Trophoblast cell (in vitro differentiated cells and primary cell): ENCODE measurements around the gene VAMP4.

Source experiments
- DNase-seq, 2 donors: peaks; one replicate each; pipeline ENCODE4 v3.0.0-alpha.2; 2016
- H2AFZ ChIP-seq: 2 replicates; pipeline ENCODE4 v1.6.1; 2013; ENCODE audit warnings: low read length, moderate library complexity, mild to moderate bottlenecking; ENCODE audit not compliant: insufficient read depth, poor library complexity
- H2AK5ac ChIP-seq: 2 replicates; pipeline ENCODE4 v1.6.1; 2013; ENCODE audit warnings: mild to moderate bottlenecking, low read length
- H2BK120ac ChIP-seq: 2 replicates; pipeline ENCODE4 v1.6.1; 2013; ENCODE audit warnings: low read length, mild to moderate bottlenecking, moderate library complexity; ENCODE audit not compliant: insufficient read depth, poor library complexity
- H2BK12ac ChIP-seq: 2 replicates; pipeline ENCODE4 v1.6.1; 2013; ENCODE audit warnings: mild to moderate bottlenecking, low read length, moderate library complexity
- H2BK5ac ChIP-seq: 2 replicates; pipeline ENCODE4 v1.6.1; 2013; ENCODE audit warnings: low read length, low read depth, moderate library complexity, mild to moderate bottlenecking; ENCODE audit not compliant: poor library complexity
- H3K14ac ChIP-seq: 2 replicates; pipeline ENCODE4 v1.6.1; 2013; ENCODE audit warnings: mild to moderate bottlenecking, low read length
- H3K18ac ChIP-seq: 2 replicates; pipeline ENCODE4 v1.6.1; 2013; ENCODE audit warnings: mild to moderate bottlenecking, low read length
- H3K23ac ChIP-seq: 2 replicates; pipeline ENCODE4 v1.6.1; 2013; ENCODE audit warnings: low read length
- H3K27ac ChIP-seq: 2 replicates; pipeline ENCODE4 v1.5.1; 2013; ENCODE audit warnings: low read depth, mild to moderate bottlenecking, inconsistent platforms, low read length, moderate library complexity
- H3K27me3 ChIP-seq: 2 replicates; pipeline ENCODE4 v1.6.1; 2013; ENCODE audit warnings: inconsistent platforms, mild to moderate bottlenecking, low read length, moderate library complexity; ENCODE audit not compliant: insufficient read depth
- H3K36me3 ChIP-seq, 2 experiments: 1 replicate in 1 of 2; 2 replicates in 1 of 2; pipeline ENCODE4 v1.6.1; 2013; ENCODE audit warnings: low read length in 2 of 2, mild to moderate bottlenecking in 2 of 2, moderate library complexity in 1 of 2; ENCODE audit not compliant: insufficient read depth in 2 of 2, control insufficient read depth in 1 of 2
- H3K4ac ChIP-seq: 2 replicates; pipeline ENCODE4 v1.6.1; 2013; ENCODE audit warnings: low read depth, mild to moderate bottlenecking, low read length, moderate library complexity
- H3K4me1 ChIP-seq, 2 experiments: 1 replicate in 1 of 2; 2 replicates in 1 of 2; pipeline ENCODE4 v1.6.1; 2013; ENCODE audit warnings: low read length in 2 of 2, mild to moderate bottlenecking in 2 of 2, moderate library complexity in 1 of 2; ENCODE audit not compliant: insufficient read depth in 2 of 2, control insufficient read depth in 1 of 2
- H3K4me2 ChIP-seq: 2 replicates; pipeline ENCODE4 v1.6.1; 2013; ENCODE audit warnings: inconsistent platforms, mild to moderate bottlenecking, low read length, moderate library complexity
- H3K4me3 ChIP-seq: 2 replicates; pipeline ENCODE4 v1.5.1; 2013; ENCODE audit warnings: mild to moderate bottlenecking, low read depth, low read length, inconsistent platforms
- H3K79me1 ChIP-seq: one replicate; pipeline ENCODE4 v1.6.1; 2013; ENCODE audit warnings: low read length
- H3K79me2 ChIP-seq: 2 replicates; pipeline ENCODE4 v1.6.1; 2013; ENCODE audit warnings: low read length, mild to moderate bottlenecking; ENCODE audit not compliant: control insufficient read depth, insufficient read depth, poor library complexity
- H3K9ac ChIP-seq: 2 replicates; pipeline ENCODE4 v1.6.1; 2013; ENCODE audit warnings: mild to moderate bottlenecking, low read length
- H3K9me3 ChIP-seq: 2 replicates; pipeline ENCODE4 v1.6.1; 2013; ENCODE audit warnings: low read depth, mild to moderate bottlenecking, control low read depth, inconsistent platforms, low read length; ENCODE audit not compliant: insufficient read depth
- H4K12ac ChIP-seq: 2 replicates; pipeline ENCODE4 v1.6.1; 2013; ENCODE audit warnings: low read depth, mild to moderate bottlenecking, low read length, moderate library complexity
- H4K8ac ChIP-seq: 2 replicates; pipeline ENCODE4 v1.6.1; 2013; ENCODE audit warnings: low read depth, mild to moderate bottlenecking, low read length, moderate library complexity
- H4K91ac ChIP-seq: one replicate; pipeline ENCODE4 v1.6.1; 2013; ENCODE audit warnings: low read depth, mild to moderate bottlenecking, low read length, moderate library complexity
- WGBS: extraction: QIAGEN DNeasy Blood & Tissue Kit; methylation state at CpG from one replicate; pipeline ENCODE4 v1.1.7; 2013; ENCODE audit warnings: missing lambda C conversion rate; ENCODE audit not compliant: insufficient read length, insufficient coverage; ENCODE audit errors: extremely low coverage; 5-methylcytosine and 5-hydroxymethylcytosine counted together

VAMP4 gene

DNA sequence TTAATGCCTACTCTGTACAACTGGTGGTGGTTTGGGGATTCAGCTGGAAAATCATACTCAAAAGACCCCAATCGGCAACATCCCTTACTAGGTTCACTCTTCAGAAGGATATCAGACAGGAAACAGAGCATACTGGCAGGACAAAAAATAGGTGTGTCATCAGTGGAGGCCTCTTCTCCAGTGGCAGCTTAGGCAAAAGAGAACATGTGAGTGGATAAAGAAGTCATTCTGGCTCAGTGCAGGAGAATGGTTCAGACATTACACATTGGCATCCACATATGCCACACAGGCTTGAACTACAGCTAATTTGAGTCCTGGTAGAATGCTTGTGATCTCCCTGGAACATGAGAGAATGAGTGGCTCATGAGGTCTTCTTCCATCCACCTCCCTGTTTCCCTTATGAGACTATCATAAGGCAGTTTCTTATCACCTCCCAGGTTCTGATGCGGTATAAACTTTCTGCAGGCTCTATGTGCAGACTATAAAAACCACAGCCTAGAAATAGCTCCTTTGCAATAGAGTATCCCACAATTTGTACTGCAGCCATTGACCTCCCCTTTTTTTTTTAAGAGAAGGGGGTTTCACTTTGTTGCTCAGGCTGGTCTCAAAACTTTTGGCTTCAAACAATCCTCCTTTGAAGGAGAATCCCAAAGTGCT is 24.7 kb downstream of the VAMP4 start:
- no peaks in the 10 kb centered on the region for H3K79me1 ChIP-seq
- H2BK12ac ChIP-seq, result no peak overlapping the region
- H4K8ac ChIP-seq, result no peak overlapping the region
- H3K4me3 ChIP-seq, result no peak overlapping the region
- no peak overlapping the region for H3K18ac ChIP-seq
- no peak overlapping the region for H3K4me2 ChIP-seq
- no peak overlapping the region for H2BK5ac ChIP-seq
- H3K27ac ChIP-seq, result no peak overlapping the region
- no peak overlapping the region for H4K12ac ChIP-seq
- H4K91ac ChIP-seq, result no peak overlapping the region
- H3K4me1 ChIP-seq, result no peaks in the 10 kb centered on the region
- no peak overlapping the region for H3K14ac ChIP-seq
- no peak overlapping the region for H3K4ac ChIP-seq
- H2AFZ ChIP-seq, result no peak overlapping the region
- H3K9me3 ChIP-seq, result no peaks in the 10 kb centered on the region
- H3K79me2 ChIP-seq, result no peaks in the 10 kb centered on the region
- H2BK120ac ChIP-seq, result no peak overlapping the region
- H3K27me3 ChIP-seq, result no peaks in the 10 kb centered on the region
- no peak overlapping the region for H2AK5ac ChIP-seq
- no peaks in the 10 kb centered on the region for H3K36me3 ChIP-seq
- no peak for DNase-seq
- H3K23ac ChIP-seq, result no peak overlapping the region
- no peak overlapping the region for H3K9ac ChIP-seq
- no CpG with 5 or more reads among the region's 2 CpGs for WGBS

DNA sequence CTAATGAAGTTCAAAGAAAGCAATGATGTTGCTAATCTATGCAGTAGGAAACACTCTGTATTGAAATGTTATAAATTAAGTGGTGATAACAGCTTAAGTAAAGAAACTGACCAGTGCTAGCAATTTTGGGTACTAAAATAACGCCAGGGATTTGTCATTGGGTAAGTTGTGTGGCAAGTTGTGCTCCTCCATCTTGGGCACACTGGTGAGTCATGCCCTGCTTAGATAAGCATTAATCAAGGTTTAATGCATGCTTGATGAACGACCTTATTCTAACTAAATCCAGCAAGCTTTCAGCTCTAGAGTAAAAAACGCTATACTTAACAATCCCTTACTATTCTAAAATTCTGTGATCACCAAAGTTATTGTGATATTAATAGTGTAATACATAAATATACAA is 25.2 kb downstream of the VAMP4 start:
- Histone ChIP-seq H3K4me2 (no peak overlapping the region), H2BK120ac (no peak overlapping the region), H2AK5ac (no peak overlapping the region), H2BK12ac (no peak overlapping the region), H4K91ac (no peak overlapping the region), H3K27me3 (no peaks in the 10 kb centered on the region), H3K79me1 (no peaks in the 10 kb centered on the region), H3K9me3 (no peaks in the 10 kb centered on the region), H3K4me3 (no peak overlapping the region), H4K12ac (no peak overlapping the region), H3K4me1 (no peaks in the 10 kb centered on the region), H2BK5ac (no peak overlapping the region), H3K79me2 (no peaks in the 10 kb centered on the region), H2AFZ (no peak overlapping the region), H3K14ac (no peak overlapping the region), H3K18ac (no peak overlapping the region), H4K8ac (no peak overlapping the region), H3K9ac (no peak overlapping the region), H3K4ac (no peak overlapping the region), H3K23ac (no peak overlapping the region), H3K36me3 (no peaks in the 10 kb centered on the region), H3K27ac (no peak overlapping the region)
- WGBS, result no CpG with 5 or more reads among the region's 3 CpGs
- no peak for DNase-seq

DNA sequence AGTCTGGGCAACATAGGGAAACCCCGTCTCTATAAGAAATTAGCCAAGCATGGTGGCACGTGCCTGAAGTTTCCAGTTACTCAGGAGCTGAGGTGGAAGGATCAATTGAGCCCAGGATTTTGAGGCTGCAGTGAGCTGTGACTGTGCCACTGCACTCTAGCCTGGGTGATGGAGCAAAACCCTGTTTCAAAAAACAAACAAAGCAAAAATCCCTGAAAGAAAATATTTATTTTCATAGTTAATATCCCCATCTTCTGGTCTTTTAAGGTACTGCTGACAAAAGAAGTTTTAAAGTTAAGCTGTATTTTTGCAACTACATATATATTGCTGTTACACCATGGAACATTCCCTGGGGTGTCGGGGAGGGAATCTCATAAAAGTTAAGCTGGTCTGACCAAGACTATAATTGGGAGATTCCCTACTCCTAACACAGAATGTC is 26.0 kb downstream of the VAMP4 start:
- no peak overlapping the region for H4K8ac ChIP-seq
- no peak overlapping the region for H3K27ac ChIP-seq
- no peak overlapping the region for H2BK5ac ChIP-seq
- no peaks in the 10 kb centered on the region for H3K9me3 ChIP-seq
- no peak overlapping the region for H3K23ac ChIP-seq
- no peak overlapping the region for H2BK12ac ChIP-seq
- no peak overlapping the region for H3K18ac ChIP-seq
- H3K36me3 ChIP-seq, result no peaks in the 10 kb centered on the region
- H3K14ac ChIP-seq, result no peak overlapping the region
- no peak overlapping the region for H2BK120ac ChIP-seq
- peak in 1 of 2 donors; percentile 59 for DNase-seq
- no peaks in the 10 kb centered on the region for H3K27me3 ChIP-seq
- no CpG with 5 or more reads among the region's 3 CpGs for WGBS
- no peaks in the 10 kb centered on the region for H3K79me1 ChIP-seq
- H3K9ac ChIP-seq, result no peak overlapping the region
- H3K4ac ChIP-seq, result no peak overlapping the region
- H2AFZ ChIP-seq, result no peak overlapping the region
- H3K4me2 ChIP-seq, result no peak overlapping the region
- no peaks in the 10 kb centered on the region for H3K79me2 ChIP-seq
- H2AK5ac ChIP-seq, result no peak overlapping the region
- no peak overlapping the region for H4K12ac ChIP-seq
- H3K4me3 ChIP-seq, result no peak overlapping the region
- H4K91ac ChIP-seq, result no peak overlapping the region
- no peaks in the 10 kb centered on the region for H3K4me1 ChIP-seq

DNA sequence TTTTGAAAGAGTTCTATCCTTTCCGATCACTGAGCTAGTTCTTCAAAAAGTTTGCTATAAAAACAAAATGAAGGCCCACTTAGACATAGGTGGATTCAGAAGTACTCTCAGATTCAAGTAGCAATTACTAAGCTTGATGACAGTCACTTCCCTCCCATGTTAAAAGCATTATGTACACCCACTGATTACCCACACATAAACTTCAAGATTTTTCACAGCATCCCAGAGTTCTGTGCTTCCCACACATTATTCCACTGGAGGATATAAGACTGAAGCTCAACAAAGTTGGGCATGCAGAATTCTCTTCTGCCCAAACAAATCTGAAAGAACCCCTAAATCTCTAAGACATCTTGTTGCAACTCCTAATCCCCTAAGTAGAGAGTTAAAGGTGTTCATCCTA is 29.5 kb downstream of the VAMP4 start:
- Histone ChIP-seq H4K8ac (no peak overlapping the region), H3K9me3 (no peaks in the 10 kb centered on the region), H3K18ac (no peak overlapping the region), H3K27me3 (no peaks in the 10 kb centered on the region), H3K4me2 (no peak overlapping the region), H3K79me2 (no peaks in the 10 kb centered on the region), H3K14ac (no peak overlapping the region), H2BK5ac (no peak overlapping the region), H2BK120ac (no peak overlapping the region), H3K4me3 (no peak overlapping the region), H3K36me3 (no peaks in the 10 kb centered on the region), H3K9ac (no peak overlapping the region), H3K4ac (no peak overlapping the region), H2AK5ac (no peak overlapping the region), H3K4me1 (no peaks in the 10 kb centered on the region), H2BK12ac (no peak overlapping the region), H4K91ac (no peak overlapping the region), H3K79me1 (no peaks in the 10 kb centered on the region), H2AFZ (no peak overlapping the region), H3K23ac (no peak overlapping the region), H3K27ac (no peak overlapping the region), H4K12ac (no peak overlapping the region)
- WGBS, result no CpG with 5 or more reads among the region's 1 CpG
- no peak for DNase-seq
